ENCODE data around the gene SPRY1.

GRCh38 chr4:123351713-123352112 is 44.9 kb upstream of the SPRY1 start:
- TF ChIP-seq POLR2A (IDR thresholded peaks at IDR 0.05; ENCODE audit: low read depth, low read length) (no peak), POLR2AphosphoS5 (IDR thresholded peaks at IDR 0.05; ENCODE audit: low read depth, low read length) (no peak), PAX5 (IDR thresholded peaks at IDR 0.05; ENCODE audit: insufficient read depth, low read length, severe bottlenecking) (no peak)
